NCI-H2196 (cell line): ENCODE results near the gene DNMT3A.

Experiments used
- DNase-seq: peaks from one replicate; lab custom pipeline; 2025; ENCODE audit not compliant: unreplicated experiment; lab: John Stamatoyannopoulos, UW

The DNMT3A gene

GRCh38 chr2:25308599-25308998, 33.1 kb downstream of the DNMT3A start:
- no peak for DNase-seq

GRCh38 chr2:25307949-25308557, 33.7 kb downstream of the DNMT3A start:
- DNase-seq, result no peak

GRCh38 chr2:25306777-25307368, 34.9 kb downstream of the DNMT3A start:
- no peak for DNase-seq

- DNase-seq, result no peak
These were observed 36.0 kb downstream of the DNMT3A start for GRCh38 chr2:25305775-25306174.

- DNase-seq, result no peak
These were observed 36.7 kb downstream of the DNMT3A start for GRCh38 chr2:25304826-25305596.

GRCh38 chr2:25304321-25304720, 37.4 kb downstream of the DNMT3A start:
- DNase-seq, result no peak

- DNase-seq, result no peak
These were observed 38.0 kb downstream of the DNMT3A start for GRCh38 chr2:25303633-25304236.

GRCh38 chr2:25302758-25303375, 38.9 kb downstream of the DNMT3A start:
- no peak for DNase-seq

- DNase-seq, result no peak
These were observed 40.0 kb downstream of the DNMT3A start for GRCh38 chr2:25301453-25302352.

- no peak for DNase-seq
These were observed 41.7 kb downstream of the DNMT3A start for GRCh38 chr2:25300001-25300400.

- DNase-seq, result no peak
These were observed 42.8 kb downstream of the DNMT3A start for GRCh38 chr2:25298776-25299431.

GRCh38 chr2:25297738-25298137, 44.0 kb downstream of the DNMT3A start:
- DNase-seq, result no peak

GRCh38 chr2:25295621-25296020, 46.1 kb downstream of the DNMT3A start:
- no peak for DNase-seq

GRCh38 chr2:25294573-25295462, 46.9 kb downstream of the DNMT3A start:
- DNase-seq, result peak; percentile 73

- no peak for DNase-seq
These were observed 47.7 kb downstream of the DNMT3A start for GRCh38 chr2:25293958-25294562.

- no peak for DNase-seq
These were observed 48.6 kb downstream of the DNMT3A start for GRCh38 chr2:25293145-25293544.

GRCh38 chr2:25292408-25292807, 49.3 kb downstream of the DNMT3A start:
- no peak for DNase-seq

GRCh38 chr2:25290811-25291495, 50.8 kb downstream of the DNMT3A start:
- DNase-seq, result peak; percentile 81
